Measurements from ENCODE around the gene CRACDL.

CRACDL gene

GRCh38 chr2:98876741-98877140, 59.3 kb downstream of the CRACDL start:
- no peak overlapping the region for H3K9ac ChIP-seq (ENCODE audit: low read depth, low read length)
- H3K36me3 ChIP-seq (ENCODE audit: control insufficient read depth, insufficient read depth, low read length), result no peaks in the 10 kb centered on the region
- H3K9me3 ChIP-seq (ENCODE audit: control insufficient read depth, insufficient read depth, low read length), result no peaks in the 10 kb centered on the region
- no peak overlapping the region for H3K4me3 ChIP-seq (ENCODE audit: low read depth, low read length)
- no peaks in the 10 kb centered on the region for H3K27me3 ChIP-seq (ENCODE audit: control insufficient read depth, insufficient read depth, low read length)
- no peaks in the 10 kb centered on the region for H3K4me1 ChIP-seq (ENCODE audit: control insufficient read depth, insufficient read depth, low read length)

- no peak overlapping the region for H3K9ac ChIP-seq (ENCODE audit: low read depth, low read length)
- H3K27me3 ChIP-seq (ENCODE audit: control insufficient read depth, insufficient read depth, low read length), result no peaks in the 10 kb centered on the region
- H3K4me1 ChIP-seq (ENCODE audit: control insufficient read depth, insufficient read depth, low read length), result no peaks in the 10 kb centered on the region
- no peak overlapping the region for H3K4me3 ChIP-seq (ENCODE audit: low read depth, low read length)
- H3K36me3 ChIP-seq (ENCODE audit: control insufficient read depth, insufficient read depth, low read length), result no peaks in the 10 kb centered on the region
- H3K9me3 ChIP-seq (ENCODE audit: control insufficient read depth, insufficient read depth, low read length), result no peaks in the 10 kb centered on the region
Observed at GRCh38 chr2:98875746-98876145, 60.3 kb downstream of the CRACDL start.

GRCh38 chr2:98875081-98875728, 60.8 kb downstream of the CRACDL start:
- no peaks in the 10 kb centered on the region for H3K27me3 ChIP-seq (ENCODE audit: control insufficient read depth, insufficient read depth, low read length)
- H3K36me3 ChIP-seq (ENCODE audit: control insufficient read depth, insufficient read depth, low read length), result no peaks in the 10 kb centered on the region
- H3K9me3 ChIP-seq (ENCODE audit: control insufficient read depth, insufficient read depth, low read length), result no peaks in the 10 kb centered on the region
- no peak overlapping the region for H3K4me3 ChIP-seq (ENCODE audit: low read depth, low read length)
- H3K4me1 ChIP-seq (ENCODE audit: control insufficient read depth, insufficient read depth, low read length), result no peaks in the 10 kb centered on the region
- H3K9ac ChIP-seq (ENCODE audit: low read depth, low read length), result no peak overlapping the region

GRCh38 chr2:98874186-98874689, 61.8 kb downstream of the CRACDL start:
- no peaks in the 10 kb centered on the region for H3K36me3 ChIP-seq (ENCODE audit: control insufficient read depth, insufficient read depth, low read length)

GRCh38 chr2:98872526-98872925, 63.5 kb downstream of the CRACDL start:
- Histone ChIP-seq H3K9me3 (ENCODE audit: control insufficient read depth, insufficient read depth, low read length) (no peaks in the 10 kb centered on the region), H3K27me3 (ENCODE audit: control insufficient read depth, insufficient read depth, low read length) (no peaks in the 10 kb centered on the region), H3K36me3 (ENCODE audit: control insufficient read depth, insufficient read depth, low read length) (no peaks in the 10 kb centered on the region), H3K9ac (ENCODE audit: low read depth, low read length) (no peak overlapping the region), H3K4me1 (ENCODE audit: control insufficient read depth, insufficient read depth, low read length) (peaks cover 6% of the 10 kb centered on the region), H3K4me3 (ENCODE audit: low read depth, low read length) (no peak overlapping the region)

More at GRCh38 chr2:98874186-98874689, 61.8 kb downstream of the CRACDL start:
- Histone ChIP-seq H3K4me3 (ENCODE audit: low read depth, low read length) (no peak overlapping the region), H3K9me3 (ENCODE audit: control insufficient read depth, insufficient read depth, low read length) (no peaks in the 10 kb centered on the region), H3K9ac (ENCODE audit: low read depth, low read length) (no peak overlapping the region), H3K4me1 (ENCODE audit: control insufficient read depth, insufficient read depth, low read length) (no peaks in the 10 kb centered on the region), H3K27me3 (ENCODE audit: control insufficient read depth, insufficient read depth, low read length) (no peaks in the 10 kb centered on the region)

GRCh38 chr2:98871506-98871905, 64.5 kb downstream of the CRACDL start:
- Histone ChIP-seq H3K9me3 (ENCODE audit: control insufficient read depth, insufficient read depth, low read length) (no peaks in the 10 kb centered on the region), H3K4me3 (ENCODE audit: low read depth, low read length) (no peak overlapping the region), H3K4me1 (ENCODE audit: control insufficient read depth, insufficient read depth, low read length) (peaks cover 6% of the 10 kb centered on the region), H3K9ac (ENCODE audit: low read depth, low read length) (no peak overlapping the region), H3K27me3 (ENCODE audit: control insufficient read depth, insufficient read depth, low read length) (no peaks in the 10 kb centered on the region), H3K36me3 (ENCODE audit: control insufficient read depth, insufficient read depth, low read length) (no peaks in the 10 kb centered on the region)

- Histone ChIP-seq H3K4me3 (ENCODE audit: low read depth, low read length) (no peak overlapping the region), H3K9me3 (ENCODE audit: control insufficient read depth, insufficient read depth, low read length) (no peaks in the 10 kb centered on the region), H3K9ac (ENCODE audit: low read depth, low read length) (no peak overlapping the region), H3K36me3 (ENCODE audit: control insufficient read depth, insufficient read depth, low read length) (no peaks in the 10 kb centered on the region), H3K27me3 (ENCODE audit: control insufficient read depth, insufficient read depth, low read length) (no peaks in the 10 kb centered on the region), H3K4me1 (ENCODE audit: control insufficient read depth, insufficient read depth, low read length) (peaks cover 6% of the 10 kb centered on the region)
Observed at GRCh38 chr2:98870516-98871158, 65.4 kb downstream of the CRACDL start.

GRCh38 chr2:98869870-98870269, 66.2 kb downstream of the CRACDL start:
- no peaks in the 10 kb centered on the region for H3K36me3 ChIP-seq (ENCODE audit: control insufficient read depth, insufficient read depth, low read length)
- H3K9ac ChIP-seq (ENCODE audit: low read depth, low read length), result no peak overlapping the region
- H3K4me3 ChIP-seq (ENCODE audit: low read depth, low read length), result no peak overlapping the region
- H3K27me3 ChIP-seq (ENCODE audit: control insufficient read depth, insufficient read depth, low read length), result no peaks in the 10 kb centered on the region
- H3K9me3 ChIP-seq (ENCODE audit: control insufficient read depth, insufficient read depth, low read length), result no peaks in the 10 kb centered on the region
- H3K4me1 ChIP-seq (ENCODE audit: control insufficient read depth, insufficient read depth, low read length), result peaks cover 6% of the 10 kb centered on the region

GRCh38 chr2:98869272-98869641, 66.8 kb downstream of the CRACDL start:
- Histone ChIP-seq H3K9ac (ENCODE audit: low read depth, low read length) (peak overlapping the region; percentile 60), H3K27me3 (ENCODE audit: control insufficient read depth, insufficient read depth, low read length) (no peaks in the 10 kb centered on the region), H3K4me3 (ENCODE audit: low read depth, low read length) (no peak overlapping the region), H3K36me3 (ENCODE audit: control insufficient read depth, insufficient read depth, low read length) (no peaks in the 10 kb centered on the region), H3K9me3 (ENCODE audit: control insufficient read depth, insufficient read depth, low read length) (no peaks in the 10 kb centered on the region), H3K4me1 (ENCODE audit: control insufficient read depth, insufficient read depth, low read length) (peaks cover 6% of the 10 kb centered on the region)

- Histone ChIP-seq H3K4me3 (ENCODE audit: low read depth, low read length) (no peak overlapping the region), H3K9ac (ENCODE audit: low read depth, low read length) (peak overlapping the region; percentile 60), H3K4me1 (ENCODE audit: control insufficient read depth, insufficient read depth, low read length) (peaks cover 6% of the 10 kb centered on the region)
Observed at GRCh38 chr2:98868548-98869271, 67.3 kb downstream of the CRACDL start.

GRCh38 chr2:98867539-98868309, 68.3 kb downstream of the CRACDL start:
- H3K4me1 ChIP-seq (ENCODE audit: control insufficient read depth, insufficient read depth, low read length), result peaks cover 6% of the 10 kb centered on the region
- no peaks in the 10 kb centered on the region for H3K36me3 ChIP-seq (ENCODE audit: control insufficient read depth, insufficient read depth, low read length)
- H3K27me3 ChIP-seq (ENCODE audit: control insufficient read depth, insufficient read depth, low read length), result no peaks in the 10 kb centered on the region
- H3K9ac ChIP-seq (ENCODE audit: low read depth, low read length), result no peak overlapping the region
- H3K4me3 ChIP-seq (ENCODE audit: low read depth, low read length), result no peak overlapping the region
- H3K9me3 ChIP-seq (ENCODE audit: control insufficient read depth, insufficient read depth, low read length), result no peaks in the 10 kb centered on the region

More at GRCh38 chr2:98868548-98869271, 67.3 kb downstream of the CRACDL start:
- Histone ChIP-seq H3K9me3 (ENCODE audit: control insufficient read depth, insufficient read depth, low read length) (no peaks in the 10 kb centered on the region), H3K27me3 (ENCODE audit: control insufficient read depth, insufficient read depth, low read length) (no peaks in the 10 kb centered on the region), H3K36me3 (ENCODE audit: control insufficient read depth, insufficient read depth, low read length) (no peaks in the 10 kb centered on the region)

Measured in iPS-15b (cell line).